Chondrocyte (in vitro differentiated cells): Measurements from ENCODE around the gene STARD8. TPM values are rescaled to one million over a fixed set of nuclear protein-coding genes. Genes with fewer than 3 reads are reported as not detected.

Experiments
- DNase-seq: peaks from one replicate; pipeline ENCODE4 v3.0.0; 2021; ENCODE audit warnings: mixed read lengths, low spot score
- H3K27ac Mint-ChIP-seq: one replicate; pipeline ENCODE4 v1.8.0; 2021; ENCODE audit warnings: mild to moderate bottlenecking, moderate library complexity, mixed read lengths; ENCODE audit not compliant: unreplicated experiment
- H3K27me3 Mint-ChIP-seq: 2 replicates; pipeline ENCODE4 v1.8.0; 2021; ENCODE audit warnings: low read depth, mixed read lengths
- H3K36me3 Mint-ChIP-seq: 2 replicates; pipeline ENCODE4 v1.8.0; 2021; ENCODE audit warnings: low read depth, mixed read lengths
- H3K4me1 Mint-ChIP-seq: 2 replicates; pipeline ENCODE4 v1.8.0; 2021; ENCODE audit warnings: low read depth, mild to moderate bottlenecking, mixed read lengths
- H3K4me3 Mint-ChIP-seq: one replicate; pipeline ENCODE4 v1.8.0; 2021; ENCODE audit warnings: mild to moderate bottlenecking, moderate library complexity, mixed read lengths; ENCODE audit not compliant: unreplicated experiment
- H3K9me3 Mint-ChIP-seq: 2 replicates; pipeline ENCODE4 v1.8.0; 2021; ENCODE audit warnings: low read depth, mixed read lengths
- CTCF ChIP-seq: fragments of 200-600 bp; sonication (generic); IDR thresholded peaks from 2 replicates; pipeline ENCODE4 v1.5.0; 2021; ENCODE audit warnings: antibody characterized with exemption, mild to moderate bottlenecking, moderate library complexity
- total RNA-seq: library from RNA; stranded (reverse); gene quantifications from 3 replicates; pipeline ENCODE4 v1.2.1, GENCODE V29; 2021

STARD8 gene
- total RNA-seq, 1 donor from 2014 or later: 0.37 TPM

DNA sequence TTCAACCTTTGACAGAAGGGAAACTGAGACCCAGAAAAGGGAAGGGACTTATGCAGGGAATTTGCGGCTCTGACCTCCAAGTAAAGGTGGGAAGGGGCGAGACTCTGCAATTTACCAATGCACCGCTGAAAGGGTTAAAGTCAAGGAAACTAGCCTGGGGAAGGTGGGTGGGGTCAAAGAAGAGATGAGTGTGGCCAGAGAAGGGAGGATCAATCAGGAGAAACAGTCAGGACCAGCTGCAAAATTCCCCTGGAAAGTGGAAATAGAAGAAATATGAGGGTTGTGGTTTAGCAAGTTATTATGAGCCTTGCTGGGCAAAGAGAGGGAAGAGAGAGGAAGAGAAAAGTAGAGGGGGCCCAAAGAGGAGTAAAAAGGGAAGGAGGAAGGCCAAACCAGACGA, 30.5 kb downstream of the STARD8 start:
- peaks cover 1% of the 10 kb centered on the region for H3K4me1 Mint-ChIP-seq
- H3K27me3 Mint-ChIP-seq: no peaks in the 10 kb centered on the region
- H3K4me3 Mint-ChIP-seq: no peak overlapping the region
- H3K27ac Mint-ChIP-seq: no peak overlapping the region
- no peak for DNase-seq
- H3K36me3 Mint-ChIP-seq: no peaks in the 10 kb centered on the region
- no peak for TF ChIP-seq CTCF
- H3K9me3 Mint-ChIP-seq: no peaks in the 10 kb centered on the region

DNA sequence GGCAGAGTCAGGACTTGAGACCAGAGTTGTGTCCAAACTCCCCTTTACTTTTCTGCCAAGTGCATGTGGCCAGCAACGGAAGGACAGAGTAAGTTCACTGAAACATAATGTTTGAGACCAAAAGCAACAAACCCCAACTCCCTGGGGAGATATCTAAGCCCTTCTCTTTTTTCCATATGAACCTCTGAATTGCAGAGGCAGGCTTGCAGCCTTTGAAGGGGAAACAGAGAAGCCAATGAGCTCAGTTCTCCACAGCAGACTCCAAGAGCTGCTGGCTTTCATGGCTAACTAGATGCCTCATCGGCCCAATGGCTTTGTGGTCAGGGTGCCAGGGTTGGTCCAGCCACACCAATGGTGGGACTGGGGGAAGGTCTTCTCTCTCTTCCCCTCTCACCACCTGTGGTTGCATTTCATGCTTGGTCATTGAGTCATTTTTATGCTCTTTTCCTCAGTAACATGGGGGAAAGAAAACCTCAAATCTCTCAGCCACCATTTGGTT, 34.0 kb downstream of the STARD8 start:
- TF ChIP-seq CTCF: no peak
- no peak for DNase-seq
- Mint-ChIP-seq H3K4me1 (peaks cover 10% of the 10 kb centered on the region), H3K27ac (no peak overlapping the region), H3K27me3 (peaks cover under 1% of the 10 kb centered on the region), H3K36me3 (no peaks in the 10 kb centered on the region), H3K4me3 (no peak overlapping the region), H3K9me3 (peaks cover 5% of the 10 kb centered on the region)

DNA sequence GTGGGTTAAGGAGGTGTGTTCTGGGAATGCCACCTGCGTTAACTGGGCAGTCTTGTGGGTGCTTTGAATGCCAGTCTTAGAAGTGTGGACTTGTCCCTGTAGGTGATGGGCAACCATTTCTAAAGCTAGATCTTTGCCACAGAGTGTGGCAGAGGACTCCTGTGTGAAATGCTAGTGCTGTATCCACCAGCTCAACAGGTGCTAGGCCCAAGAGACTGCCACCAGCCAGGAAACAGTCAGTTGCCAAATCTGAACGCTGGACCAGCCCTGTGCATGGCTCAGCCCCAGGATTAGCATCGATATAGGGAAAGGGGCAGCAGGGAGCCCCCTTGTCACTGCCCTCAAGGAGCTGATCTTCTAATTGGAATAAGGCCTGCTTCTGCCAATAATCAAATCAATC, 35.3 kb downstream of the STARD8 start:
- H3K9me3 Mint-ChIP-seq: peaks cover 9% of the 10 kb centered on the region
- no peak overlapping the region for H3K4me3 Mint-ChIP-seq
- no peak for DNase-seq
- no peak overlapping the region for H3K27ac Mint-ChIP-seq
- no peak for TF ChIP-seq CTCF
- H3K27me3 Mint-ChIP-seq: peaks cover 4% of the 10 kb centered on the region
- H3K4me1 Mint-ChIP-seq: peaks cover 13% of the 10 kb centered on the region
- no peaks in the 10 kb centered on the region for H3K36me3 Mint-ChIP-seq

- peaks cover 4% of the 10 kb centered on the region for H3K27me3 Mint-ChIP-seq
- no peak for DNase-seq
- no peak for TF ChIP-seq CTCF
- no peaks in the 10 kb centered on the region for H3K36me3 Mint-ChIP-seq
- no peak overlapping the region for H3K4me3 Mint-ChIP-seq
- peaks cover 9% of the 10 kb centered on the region for H3K9me3 Mint-ChIP-seq
- no peak overlapping the region for H3K27ac Mint-ChIP-seq
- peaks cover 13% of the 10 kb centered on the region for H3K4me1 Mint-ChIP-seq
Measured at GRCh38 chrX:68683580-68683979, 36.1 kb downstream of the STARD8 start.

GRCh38 chrX:68684291-68684918, 36.9 kb downstream of the STARD8 start:
- Mint-ChIP-seq H3K4me3 (no peak overlapping the region), H3K36me3 (no peaks in the 10 kb centered on the region), H3K27me3 (peaks cover 4% of the 10 kb centered on the region), H3K9me3 (peaks cover 9% of the 10 kb centered on the region), H3K4me1 (peaks cover 13% of the 10 kb centered on the region), H3K27ac (no peak overlapping the region)
- no peak for TF ChIP-seq CTCF
- DNase-seq: no peak
